K562 (cell line): Measurements from ENCODE around the gene CHN2. TPM values are rescaled to one million over a fixed set of nuclear protein-coding genes. Genes with fewer than 3 reads are reported as not detected.

Experiments used
- ATAC-seq: fragments of 200-7000 bp; cut with Tn5 transposase; 3 replicates; pipeline ENCODE4 v1.9.1; 2020; ENCODE audit warnings: moderate library complexity
- BruUV-seq: library from RNA; stranded (reverse); fragments of 400-500 nt; replicated peaks from 2 replicates; lab custom pipeline; 2021; lab: Mats Ljungman, UMichigan
- CTCF ChIA-PET: fragments of 300-600 bp; formaldehyde crosslinking; extraction: SDS; loops from one replicate; lab custom pipeline; 2021; ENCODE audit warnings: low intra/inter-chr PET ratio; lab: Yijun Ruan, JAX
- POLR2A ChIA-PET: fragments of 300-600, 350-650 bp; sonication (Branson Sonifier 250); formaldehyde crosslinking; extraction: SDS; loops from one replicate; lab custom pipeline; 2021; ENCODE audit warnings: antibody characterized with exemption, inconsistent platforms; lab: Yijun Ruan, JAX
- DNase-seq, 4 experiments: peaks; one replicate each; pipeline versions ENCODE4 v3.0.0 to v3.0.0-alpha.2; 2011 to 2018; ENCODE audit warnings: low spot score in 3 of 4, mixed read lengths in 3 of 4; ENCODE audit errors: extremely low read depth in 1 of 4
- FAIRE-seq: peaks from 2 replicates; lab custom pipeline; 2011; peaks lifted over from hg19 to GRCh38; lab: Jason Lieb, UNC
- H2AFZ ChIP-seq: 2 replicates; pipeline ENCODE4 v1.6.0; 2011; ENCODE audit warnings: low read depth, low read length, control low read depth, inconsistent platforms
- H3K27ac ChIP-seq: fragments of 200-600 bp; 3 replicates; pipeline ENCODE4 v1.8.0; 2011; ENCODE audit warnings: low read depth, mild to moderate bottlenecking, control low read depth, inconsistent platforms, low read length, moderate library complexity, mixed read lengths; ENCODE audit errors: extremely low read depth
- H3K27me3 ChIP-seq, 2 experiments: fragments of 300-600 bp in 1 of 2; 2 replicates in 1 of 2; 3 replicates in 1 of 2; pipeline versions ENCODE4 v1.6.0 to v1.8.0; 2011; ENCODE audit warnings: inconsistent platforms in 2 of 2, low read length in 2 of 2, mild to moderate bottlenecking in 1 of 2, mixed read lengths in 1 of 2, moderate library complexity in 1 of 2; ENCODE audit not compliant: control insufficient read depth in 2 of 2, insufficient read depth in 2 of 2
- H3K36me3 ChIP-seq: fragments of 300-600 bp; 3 replicates; pipeline ENCODE4 v1.8.0; 2011; ENCODE audit warnings: mild to moderate bottlenecking, low read length, inconsistent platforms; ENCODE audit not compliant: control insufficient read depth, insufficient read depth
- H3K4me1 ChIP-seq, 2 experiments: fragments of 200-600 bp in 1 of 2; replicated peaks in 1 of 2; 2 replicates in 1 of 2; 3 replicates in 1 of 2; pipeline versions ENCODE4 v1.5.1 to v1.8.0; 2011; ENCODE audit warnings: inconsistent platforms in 2 of 2, low read length in 2 of 2, mild to moderate bottlenecking in 1 of 2, mixed read lengths in 1 of 2, moderate library complexity in 1 of 2; ENCODE audit not compliant: control insufficient read depth in 2 of 2, insufficient read depth in 2 of 2
- H3K4me2 ChIP-seq: 2 replicates; pipeline ENCODE4 v1.6.1; 2011; ENCODE audit warnings: low read length, control low read depth, inconsistent platforms, mixed read lengths; ENCODE audit not compliant: insufficient read depth
- H3K4me3 ChIP-seq: fragments of 200-600 bp; sonication (generic), shearing (Covaris generic); 2 replicates; pipeline ENCODE4 v1.5.1; 2016; ENCODE audit warnings: control low read depth, inconsistent platforms
- H3K79me2 ChIP-seq: fragments of 200-600 bp; 3 replicates; pipeline ENCODE4 v1.8.0; 2011; ENCODE audit warnings: low read length, inconsistent platforms; ENCODE audit not compliant: control insufficient read depth, insufficient read depth
- H3K9ac ChIP-seq, 2 experiments: 2 replicates each; pipeline versions ENCODE4 v1.6.0 to v1.6.1; 2011; ENCODE audit warnings: low read depth in 2 of 2, low read length in 2 of 2, control low read depth in 1 of 2, inconsistent platforms in 1 of 2, mild to moderate bottlenecking in 1 of 2, mixed read lengths in 1 of 2; ENCODE audit not compliant: insufficient read depth in 1 of 2
- H3K9me1 ChIP-seq: one replicate; pipeline ENCODE4 v1.6.0; 2011; ENCODE audit warnings: inconsistent platforms, mild to moderate bottlenecking, low read length, moderate library complexity; ENCODE audit not compliant: control insufficient read depth, insufficient read depth
- H3K9me3 ChIP-seq: replicated peaks from 2 replicates; pipeline ENCODE4 v1.5.1; 2011; ENCODE audit warnings: low read depth, low read length, inconsistent platforms; ENCODE audit not compliant: control insufficient read depth, insufficient read depth
- H4K20me1 ChIP-seq: replicated peaks from 2 replicates; pipeline ENCODE4 v1.6.1; 2011; ENCODE audit warnings: low read length, inconsistent platforms, mixed read lengths; ENCODE audit not compliant: control insufficient read depth, insufficient read depth
- CEBPG ChIP-seq, 3 experiments: fragments of 200-800 bp in 1 of 3; sonication (Bioruptor generic) in 1 of 3; sonication (generic) in 1 of 3; formaldehyde crosslinking in 1 of 3; IDR thresholded peaks in 2 of 3; conservative IDR thresholded peaks in 1 of 3; 2 replicates each; pipeline versions ENCODE4 v1.6.1 to v1.8.0; 2016 to 2022; ENCODE audit warnings: missing compliant biosample characterization in 2 of 3, missing genetic modification characterization in 2 of 3, mild to moderate bottlenecking in 1 of 3, missing genetic modification reagents in 1 of 3
- ZSCAN32 ChIP-seq: fragments of 450-650 bp; formaldehyde crosslinking; IDR thresholded peaks from 2 replicates; pipeline ENCODE4 v1.4.0; 2020; ENCODE audit warnings: mild to moderate bottlenecking, moderate library complexity
- WGBS: fragments of 100-300 bp; shearing (Covaris generic); methylation state at CpG from one replicate; pipeline ENCODE4 v1.1.6; 2016; ENCODE audit warnings: low coverage, mixed read lengths; ENCODE audit not compliant: insufficient coverage; ENCODE audit errors: missing lambda C conversion rate; 5-methylcytosine and 5-hydroxymethylcytosine counted together
- in situ Hi-C: fragments of 300-500 bp; cut with MboI; formaldehyde crosslinking; loops from 4 replicates; pipeline ENCODE4 v1.15.0; 2018; ENCODE audit warnings: inconsistent platforms, mixed read lengths
- intact Hi-C: fragments of 100-400 bp; cut with micrococcal nuclease; formaldehyde crosslinking; loops from 2 replicates; pipeline ENCODE4 v1.14.2; 2022
- polyA plus RNA-seq, 8 experiments: library from polyadenylated mRNA; depleted of rRNA in 4 of 8; stranded (reverse) in 5 of 8; unstranded in 3 of 8; fragments of >200 nt; fragmentation: Nextera tagmentation in 2 of 8; fragmentation: Illumina TruSeq in 1 of 8; extraction: Ambion mirVana in 2 of 8; extraction: Trizol in 1 of 8; gene quantifications; 2 replicates each; pipeline versions ENCODE4 v1.2.1 to v1.2.3, GENCODE V29; 2011 to 2014; ENCODE audit warnings: inconsistent platforms in 1 of 8, missing spikeins in 1 of 8
- total RNA-seq, 7 experiments: library from RNA; depleted of rRNA in 6 of 7; stranded (reverse); fragments of >200 nt in 6 of 7; fragmentation: Illumina TruSeq in 2 of 7; extraction: Trizol in 2 of 7; gene quantifications; 2 replicates each; pipeline versions ENCODE4 v1.2.1 to v1.2.3, GENCODE V29; 2011 to 2021; ENCODE audit warnings: low replicate concordance in 1 of 7
- TF ChIP-seq, protein P1 (sequence below), 3 experiments: fragments of 200-800 bp in 1 of 3; fragments of 250-450 bp in 1 of 3; fragments of 450-650 bp in 1 of 3; sonication (Bioruptor Pico) in 1 of 3; sonication (Bioruptor generic) in 1 of 3; formaldehyde crosslinking in 1 of 3; IDR thresholded peaks; 2 replicates each; pipeline versions ENCODE4 v1.6.1 to v1.8.0; 2016 to 2022; ENCODE audit warnings: mild to moderate bottlenecking in 2 of 3, missing genetic modification characterization in 2 of 3, missing compliant biosample characterization in 1 of 3, moderate library complexity in 1 of 3
- TF ChIP-seq, protein P2 (sequence below): fragments of 450-650 bp; IDR thresholded peaks from one replicate; pipeline ENCODE4 v1.6.1; 2018; ENCODE audit warnings: mild to moderate bottlenecking, moderate library complexity; ENCODE audit not compliant: partially characterized antibody

Gene CHN2
- total and polyA plus RNA-seq, 9 of the 15 experiments (the other 6 are each of a cell fraction or from before 2014, with no cell fraction given): 0.12 to 2.1 (median 0.31) TPM; not detected in 1

DNA sequence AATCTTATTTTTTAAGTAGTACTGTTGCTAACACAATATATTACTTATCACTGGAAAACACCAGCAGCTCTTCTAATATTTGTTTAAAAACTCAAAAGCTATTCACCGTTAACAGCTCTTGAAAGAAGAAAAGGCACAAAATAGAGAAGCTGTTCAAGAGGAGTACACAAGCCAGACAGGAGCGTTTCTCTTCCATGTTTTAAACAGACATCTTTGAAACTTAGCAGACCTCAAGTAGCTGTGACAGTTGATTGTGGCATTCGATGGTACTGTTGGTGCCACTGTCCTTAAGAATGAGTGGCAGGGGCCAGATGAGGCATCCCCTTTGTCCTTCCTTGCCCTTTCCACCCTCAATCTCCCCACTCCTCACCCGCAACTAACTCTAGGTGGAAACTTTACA is 287.5 kb downstream of the CHN2 start (continued):
- TF ChIP-seq, protein P1, sequence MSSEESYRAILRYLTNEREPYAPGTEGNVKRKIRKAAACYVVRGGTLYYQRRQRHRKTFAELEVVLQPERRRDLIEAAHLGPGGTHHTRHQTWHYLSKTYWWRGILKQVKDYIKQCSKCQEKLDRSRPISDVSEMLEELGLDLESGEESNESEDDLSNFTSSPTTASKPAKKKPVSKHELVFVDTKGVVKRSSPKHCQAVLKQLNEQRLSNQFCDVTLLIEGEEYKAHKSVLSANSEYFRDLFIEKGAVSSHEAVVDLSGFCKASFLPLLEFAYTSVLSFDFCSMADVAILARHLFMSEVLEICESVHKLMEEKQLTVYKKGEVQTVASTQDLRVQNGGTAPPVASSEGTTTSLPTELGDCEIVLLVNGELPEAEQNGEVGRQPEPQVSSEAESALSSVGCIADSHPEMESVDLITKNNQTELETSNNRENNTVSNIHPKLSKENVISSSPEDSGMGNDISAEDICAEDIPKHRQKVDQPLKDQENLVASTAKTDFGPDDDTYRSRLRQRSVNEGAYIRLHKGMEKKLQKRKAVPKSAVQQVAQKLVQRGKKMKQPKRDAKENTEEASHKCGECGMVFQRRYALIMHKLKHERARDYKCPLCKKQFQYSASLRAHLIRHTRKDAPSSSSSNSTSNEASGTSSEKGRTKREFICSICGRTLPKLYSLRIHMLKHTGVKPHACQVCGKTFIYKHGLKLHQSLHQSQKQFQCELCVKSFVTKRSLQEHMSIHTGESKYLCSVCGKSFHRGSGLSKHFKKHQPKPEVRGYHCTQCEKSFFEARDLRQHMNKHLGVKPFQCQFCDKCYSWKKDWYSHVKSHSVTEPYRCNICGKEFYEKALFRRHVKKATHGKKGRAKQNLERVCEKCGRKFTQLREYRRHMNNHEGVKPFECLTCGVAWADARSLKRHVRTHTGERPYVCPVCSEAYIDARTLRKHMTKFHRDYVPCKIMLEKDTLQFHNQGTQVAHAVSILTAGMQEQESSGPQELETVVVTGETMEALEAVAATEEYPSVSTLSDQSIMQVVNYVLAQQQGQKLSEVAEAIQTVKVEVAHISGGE (CRISPR knock-in tag; IDR thresholded peaks at IDR 0.05): no peak
- no peak for TF ChIP-seq ZSCAN32 (CRISPR knock-in tag)
- TF ChIP-seq, all 486 proteins: peak for 0

DNA sequence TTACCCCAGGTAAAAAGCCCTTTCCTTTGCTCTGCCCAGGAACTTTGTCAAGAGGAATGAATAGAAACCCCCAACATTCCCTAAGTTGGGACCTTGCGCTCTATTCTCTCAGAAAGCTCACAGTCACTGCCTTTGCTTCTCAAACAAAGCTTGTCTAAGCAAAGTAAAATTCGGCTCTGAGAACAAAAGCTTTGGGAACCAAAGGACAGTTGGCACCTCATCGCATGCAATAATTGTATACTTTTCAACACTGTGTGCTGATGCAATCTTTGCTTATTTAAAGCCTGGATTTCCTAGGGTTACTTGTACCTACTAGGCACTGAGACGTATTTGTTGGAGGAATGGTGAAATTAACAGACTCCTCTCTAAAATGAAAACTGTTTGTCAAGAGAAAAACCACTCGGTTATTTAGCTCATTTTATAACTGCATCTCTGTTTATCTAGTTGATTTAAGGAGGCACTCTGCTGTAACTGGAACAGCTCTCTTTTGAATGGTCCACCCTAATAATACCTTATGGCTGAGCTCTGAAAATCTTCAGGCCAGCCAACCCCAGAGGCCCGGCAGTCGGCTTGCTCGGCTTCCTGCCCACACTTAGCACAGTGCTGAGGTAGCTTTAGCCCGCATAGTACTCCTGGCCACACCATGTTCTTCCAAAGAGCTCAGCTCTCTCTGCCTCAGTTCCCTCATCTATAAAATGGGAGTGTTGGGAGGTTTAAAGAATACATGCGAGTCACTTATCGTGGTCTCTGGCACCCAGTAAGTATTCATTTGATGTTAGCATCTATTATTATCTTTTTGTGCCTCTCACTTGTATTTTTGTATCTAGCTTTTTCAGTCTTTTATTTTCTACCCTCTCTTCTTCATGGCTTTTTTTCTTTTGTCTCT is 288.9 kb downstream of the CHN2 start:
- ChIA-PET CTCF (no interaction called here), POLR2A (interaction anchor here (1.3 kb wide), 1 partner anchor 22 kb away, joined by 6 read pairs; no protein-coding TSS in a partner anchor)
- Histone ChIP-seq H3K27ac (no peak overlapping the region), H3K9me3 (no peaks in the 10 kb centered on the region), H3K4me3 (no peak overlapping the region), H3K4me2 (no peak overlapping the region), H3K4me1 (no peaks in the 10 kb centered on the region; a peak in 1 of 5 replicates), H3K9ac (no peak overlapping the region), H3K36me3 (no peaks in the 10 kb centered on the region), H3K27me3 (peaks cover 15 to 35% of the 10 kb centered on the region in 2 experiments), H3K9me1 (no peaks in the 10 kb centered on the region), H3K79me2 (no peaks in the 10 kb centered on the region), H2AFZ (no peak overlapping the region), H4K20me1 (no peaks in the 10 kb centered on the region)
- DNase-seq: no peak
- BruUV-seq: no TSS peak
- whole genome bisulfite sequencing: 18% methylated on average over 11 of the region's 11 CpGs
- FAIRE-seq: no peak
- in situ Hi-C loops: no loop called here
- intact Hi-C loops: no loop called here
- TF ChIP-seq, protein P2, sequence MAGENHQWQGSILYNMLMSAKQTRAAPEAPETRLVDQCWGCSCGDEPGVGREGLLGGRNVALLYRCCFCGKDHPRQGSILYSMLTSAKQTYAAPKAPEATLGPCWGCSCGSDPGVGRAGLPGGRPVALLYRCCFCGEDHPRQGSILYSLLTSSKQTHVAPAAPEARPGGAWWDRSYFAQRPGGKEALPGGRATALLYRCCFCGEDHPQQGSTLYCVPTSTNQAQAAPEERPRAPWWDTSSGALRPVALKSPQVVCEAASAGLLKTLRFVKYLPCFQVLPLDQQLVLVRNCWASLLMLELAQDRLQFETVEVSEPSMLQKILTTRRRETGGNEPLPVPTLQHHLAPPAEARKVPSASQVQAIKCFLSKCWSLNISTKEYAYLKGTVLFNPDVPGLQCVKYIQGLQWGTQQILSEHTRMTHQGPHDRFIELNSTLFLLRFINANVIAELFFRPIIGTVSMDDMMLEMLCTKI: no peak
- no peak for TF ChIP-seq CEBPG (CRISPR knock-in tag; IDR thresholded peaks at IDR 0.05)
- 0 out of 4 replicates have a peak, but pooled peaks of 1 of the 2 experiments have one; percentile 36 for TF ChIP-seq CEBPG (tag; conservative IDR thresholded peaks at IDR 0.05 in 1 of 2, IDR thresholded peaks at IDR 0.05 in 1 of 2)
- ATAC-seq: no peak; the same call in 2 of the 3 replicates
